ENCODE measurements around the gene PTMA.

DNA sequence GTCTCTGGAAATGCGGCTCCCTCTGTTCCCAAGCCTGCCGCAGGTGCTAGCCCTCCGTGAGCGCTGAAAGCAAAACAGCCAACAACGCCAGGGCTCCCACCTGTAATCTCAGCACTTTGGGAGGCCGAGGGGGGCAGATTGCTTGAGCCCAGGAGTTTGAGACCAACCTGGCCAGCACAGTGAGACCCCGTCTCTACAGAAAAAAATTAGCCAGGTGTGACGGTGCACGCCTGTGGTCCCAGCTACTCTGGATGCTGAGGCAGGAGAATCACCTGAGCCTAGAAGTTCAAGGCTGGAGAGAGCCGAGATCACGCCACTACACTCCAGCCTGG, 41.3 kb upstream of the PTMA start:
- TF ChIP-seq, protein P1, sequence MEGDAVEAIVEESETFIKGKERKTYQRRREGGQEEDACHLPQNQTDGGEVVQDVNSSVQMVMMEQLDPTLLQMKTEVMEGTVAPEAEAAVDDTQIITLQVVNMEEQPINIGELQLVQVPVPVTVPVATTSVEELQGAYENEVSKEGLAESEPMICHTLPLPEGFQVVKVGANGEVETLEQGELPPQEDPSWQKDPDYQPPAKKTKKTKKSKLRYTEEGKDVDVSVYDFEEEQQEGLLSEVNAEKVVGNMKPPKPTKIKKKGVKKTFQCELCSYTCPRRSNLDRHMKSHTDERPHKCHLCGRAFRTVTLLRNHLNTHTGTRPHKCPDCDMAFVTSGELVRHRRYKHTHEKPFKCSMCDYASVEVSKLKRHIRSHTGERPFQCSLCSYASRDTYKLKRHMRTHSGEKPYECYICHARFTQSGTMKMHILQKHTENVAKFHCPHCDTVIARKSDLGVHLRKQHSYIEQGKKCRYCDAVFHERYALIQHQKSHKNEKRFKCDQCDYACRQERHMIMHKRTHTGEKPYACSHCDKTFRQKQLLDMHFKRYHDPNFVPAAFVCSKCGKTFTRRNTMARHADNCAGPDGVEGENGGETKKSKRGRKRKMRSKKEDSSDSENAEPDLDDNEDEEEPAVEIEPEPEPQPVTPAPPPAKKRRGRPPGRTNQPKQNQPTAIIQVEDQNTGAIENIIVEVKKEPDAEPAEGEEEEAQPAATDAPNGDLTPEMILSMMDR (IDR thresholded peaks at IDR 0.05; ENCODE audit: low read length): no peak
- TF ChIP-seq EZH2 (IDR thresholded peaks at IDR 0.05; ENCODE audit: borderline replicate concordance, low read length): no peak
